ENCODE results near the gene B4GALNT2.

- TF ChIP-seq POLR2AphosphoS5 (IDR thresholded peaks at IDR 0.05; ENCODE audit: low read depth, low read length) = no peak
- no peak for TF ChIP-seq POLR2A (IDR thresholded peaks at IDR 0.05; ENCODE audit: low read depth, low read length)
- no peak for TF ChIP-seq TAF1 (IDR thresholded peaks at IDR 0.05; ENCODE audit: borderline replicate concordance, low read depth, low read length)
Observed at GRCh38 chr17:49201481-49201927, 68.9 kb downstream of the B4GALNT2 start.
